Upper lobe of left lung (tissue), 6 donors: ENCODE results near the gene MCU. TPM values are rescaled to one million over a fixed set of nuclear protein-coding genes. Genes with fewer than 3 reads are reported as not detected.

Experiments
- ATAC-seq, 2 donors: fragments of 200-7000 bp; cut with Tn5 transposase; one replicate each; pipeline ENCODE4 v1.9.1; 2022; ENCODE audit warnings: mild to moderate bottlenecking in 2 of 2, moderate library complexity in 2 of 2; ENCODE audit not compliant: low FRiP score in 2 of 2
- DNase-seq, 2 donors: peaks; one replicate each; pipeline ENCODE4 v3.0.0-alpha.2; 2019 to 2020
- H3K27ac ChIP-seq, 4 donors: fragments of 200-600 bp; sonication (generic); one replicate each; pipeline ENCODE4 v1.5.1; 2016 to 2019
- H3K27me3 ChIP-seq, 4 donors: fragments of 200-600 bp; sonication (generic); one replicate each; pipeline ENCODE4 v1.5.1; 2017 to 2019
- H3K36me3 ChIP-seq, 4 donors: fragments of 200-600 bp; sonication (generic); one replicate each; pipeline ENCODE4 v1.5.1; 2016 to 2019
- H3K4me1 ChIP-seq, 4 donors: fragments of 200-600 bp; sonication (generic); one replicate each; pipeline ENCODE4 v1.5.1; 2018 to 2019
- H3K4me3 ChIP-seq, 4 donors: fragments of 200-600 bp; sonication (generic); one replicate each; pipeline ENCODE4 v1.5.1; 2017 to 2019; ENCODE audit warnings: mild to moderate bottlenecking in 2 of 4, moderate library complexity in 1 of 4
- H3K9me3 ChIP-seq, 4 donors: fragments of 200-600 bp; sonication (generic); one replicate each; pipeline ENCODE4 v1.5.1; 2018 to 2019
- EP300 ChIP-seq, 4 donors: sonication (generic); formaldehyde crosslinking; IDR thresholded peaks; one replicate each; pipeline ENCODE4 v1.5.1; 2017; ENCODE audit warnings: antibody characterized with exemption in 4 of 4, control low read depth in 2 of 4
- POLR2A ChIP-seq, 4 donors: fragments of 450-650 bp; IDR thresholded peaks; one replicate each; pipeline ENCODE4 v1.5.1; 2016 to 2017; ENCODE audit warnings: antibody characterized with exemption in 4 of 4, mild to moderate bottlenecking in 2 of 4
- POLR2AphosphoS5 ChIP-seq, 2 donors: sonication (generic); formaldehyde crosslinking; IDR thresholded peaks; one replicate each; pipeline ENCODE4 v1.5.1; 2017; ENCODE audit warnings: antibody characterized with exemption in 2 of 2
- WGBS, 2 donors: methylation state at CpG; one replicate each; pipeline ENCODE4 v1.1.5; 2017 to 2018; 5-methylcytosine and 5-hydroxymethylcytosine counted together
- total RNA-seq, 6 donors: library from RNA; depleted of rRNA in 4 of 6; stranded (reverse); fragments of >200 nt in 4 of 6; gene quantifications; one replicate each; pipeline versions ENCODE4 v1.1.0 to v1.2.1, GENCODE V29; 2016 to 2021
- TF ChIP-seq, protein P1 (sequence below), 6 experiments: fragments of 450-650 bp in 4 of 6; fragments of 200-600 bp in 2 of 6; sonication (generic) in 2 of 6; IDR thresholded peaks; one replicate each; pipeline ENCODE4 v1.5.1; 2016 to 2019; ENCODE audit warnings: antibody characterized with exemption in 6 of 6
- donor health status: DM: no; HTN: no; CAD: no; lungs with moderate emphysema.
- donor health status: DM: no; HTN: yes; CAD: no; lungs with severe emphysema.

The MCU gene
- total RNA-seq, 6 donors from 2014 or later, result 28.2 to 50.5 (median 32.1) TPM

DNA sequence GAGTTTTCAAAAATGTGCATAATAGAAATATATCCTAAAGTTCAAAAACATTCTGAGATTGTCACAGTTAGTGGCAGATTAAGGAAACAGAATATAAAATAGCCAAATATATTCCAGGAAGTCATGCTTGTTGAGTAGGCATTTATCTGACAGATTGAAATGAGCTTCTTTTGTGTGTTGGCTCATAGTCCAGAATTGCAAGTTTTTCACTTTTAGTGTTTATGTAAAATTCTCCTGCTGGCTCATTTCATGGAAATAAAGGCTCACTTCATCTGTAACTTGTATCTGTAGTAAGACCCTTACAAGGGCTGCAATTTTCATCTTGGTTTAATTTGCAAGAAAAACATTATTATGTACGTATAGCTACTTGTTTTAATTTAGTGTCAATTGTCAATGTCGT, 93.5 kb downstream of the MCU start:
- Histone ChIP-seq H3K27ac (no peak overlapping the region), H3K9me3 (no peaks in the 10 kb centered on the region), H3K27me3 (no peaks in the 10 kb centered on the region), H3K4me3 (no peak overlapping the region), H3K4me1 (peaks cover 14 to 29% (median 24%) of the 10 kb centered on the region in 4 donors), H3K36me3 (no peaks in the 10 kb centered on the region)
- no peak for ATAC-seq
- WGBS, 2 donors, result 93 to 95% methylated on average over 2 of the region's 2 CpGs
- no peak for TF ChIP-seq POLR2AphosphoS5 (IDR thresholded peaks at IDR 0.05)
- no peak for TF ChIP-seq POLR2A (IDR thresholded peaks at IDR 0.05)
- TF ChIP-seq, protein P1, sequence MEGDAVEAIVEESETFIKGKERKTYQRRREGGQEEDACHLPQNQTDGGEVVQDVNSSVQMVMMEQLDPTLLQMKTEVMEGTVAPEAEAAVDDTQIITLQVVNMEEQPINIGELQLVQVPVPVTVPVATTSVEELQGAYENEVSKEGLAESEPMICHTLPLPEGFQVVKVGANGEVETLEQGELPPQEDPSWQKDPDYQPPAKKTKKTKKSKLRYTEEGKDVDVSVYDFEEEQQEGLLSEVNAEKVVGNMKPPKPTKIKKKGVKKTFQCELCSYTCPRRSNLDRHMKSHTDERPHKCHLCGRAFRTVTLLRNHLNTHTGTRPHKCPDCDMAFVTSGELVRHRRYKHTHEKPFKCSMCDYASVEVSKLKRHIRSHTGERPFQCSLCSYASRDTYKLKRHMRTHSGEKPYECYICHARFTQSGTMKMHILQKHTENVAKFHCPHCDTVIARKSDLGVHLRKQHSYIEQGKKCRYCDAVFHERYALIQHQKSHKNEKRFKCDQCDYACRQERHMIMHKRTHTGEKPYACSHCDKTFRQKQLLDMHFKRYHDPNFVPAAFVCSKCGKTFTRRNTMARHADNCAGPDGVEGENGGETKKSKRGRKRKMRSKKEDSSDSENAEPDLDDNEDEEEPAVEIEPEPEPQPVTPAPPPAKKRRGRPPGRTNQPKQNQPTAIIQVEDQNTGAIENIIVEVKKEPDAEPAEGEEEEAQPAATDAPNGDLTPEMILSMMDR (IDR thresholded peaks at IDR 0.05), result no peak
- TF ChIP-seq EP300 (IDR thresholded peaks at IDR 0.05), result no peak
- no peak for DNase-seq

DNA sequence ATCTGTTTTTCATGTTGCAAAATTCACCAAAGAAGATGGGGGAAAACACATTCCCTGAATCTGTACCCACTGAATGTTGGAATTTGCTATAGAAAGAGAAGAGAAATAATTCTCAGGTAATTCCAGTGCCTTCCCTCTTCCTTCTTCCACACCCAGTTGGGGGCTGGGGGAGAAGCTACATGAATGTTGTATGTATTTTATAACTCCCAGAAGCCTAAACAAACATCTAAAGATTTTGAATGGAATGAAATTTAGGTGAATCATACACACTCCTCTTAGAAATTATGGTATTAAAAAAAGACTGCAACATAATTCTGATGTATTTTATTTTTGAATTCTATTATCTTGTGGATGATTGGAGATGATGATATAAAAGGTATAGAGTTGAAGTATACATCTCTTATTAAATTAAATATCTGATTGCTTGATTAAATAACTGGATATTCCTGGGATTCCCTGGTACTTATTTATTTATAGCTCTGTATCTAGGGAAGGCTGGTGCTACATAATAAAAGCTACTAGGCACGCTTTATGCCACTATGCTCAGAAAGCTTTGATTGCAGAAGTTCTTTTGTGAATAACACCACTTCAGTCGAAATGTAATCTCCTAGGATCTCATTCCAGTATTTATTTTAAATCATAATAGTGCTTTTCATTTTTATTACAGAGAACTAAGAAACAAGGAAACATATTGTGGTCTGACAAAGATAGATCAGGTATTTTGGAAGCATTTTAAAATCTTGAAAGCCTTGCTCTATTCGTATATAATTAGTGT, 98.5 kb downstream of the MCU start:
- Histone ChIP-seq H3K27ac (no peak overlapping the region), H3K9me3 (no peaks in the 10 kb centered on the region), H3K27me3 (no peaks in the 10 kb centered on the region), H3K36me3 (no peaks in the 10 kb centered on the region), H3K4me1 (peaks cover 0 to 5% (median under 1%) of the 10 kb centered on the region in 4 donors), H3K4me3 (no peak overlapping the region)
- WGBS, 2 donors, result 48 to 50% methylated on average over 3 of the region's 3 CpGs
- DNase-seq (no peak), ATAC-seq (no peak)
- TF ChIP-seq, protein P1 (IDR thresholded peaks at IDR 0.05), result no peak
- TF ChIP-seq POLR2AphosphoS5 (IDR thresholded peaks at IDR 0.05) (no peak), POLR2A (IDR thresholded peaks at IDR 0.05) (no peak), EP300 (IDR thresholded peaks at IDR 0.05) (no peak)

DNA sequence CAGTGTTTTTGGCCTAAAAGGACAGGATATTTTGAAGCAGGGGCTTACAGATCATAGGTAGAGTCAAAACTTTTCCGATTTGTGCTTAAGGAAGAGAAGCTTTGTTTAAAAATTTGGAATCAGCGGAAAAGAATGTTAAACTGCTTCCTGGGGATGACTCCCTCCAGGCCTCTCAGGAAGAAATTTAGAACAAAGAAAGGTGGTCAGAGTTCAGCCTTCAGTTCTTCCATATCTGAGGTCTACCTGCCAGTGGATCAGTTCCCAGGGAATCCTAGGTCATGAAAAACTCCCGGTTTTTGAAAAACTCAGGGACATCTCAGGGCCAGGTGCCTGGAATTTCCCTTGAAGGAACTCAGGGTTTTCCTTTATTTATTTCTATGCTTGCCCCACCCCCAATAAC, 100.3 kb downstream of the MCU start:
- no peak overlapping the region for H3K4me3 ChIP-seq
- H3K27me3 ChIP-seq, result no peaks in the 10 kb centered on the region
- ATAC-seq, result no peak
- DNase-seq, result no peak
- 78 to 85% methylated on average over 3 of the region's 3 CpGs for WGBS, 2 donors
- peaks cover 0 to 4% (median 0%) of the 10 kb centered on the region in 4 donors for H3K4me1 ChIP-seq
- H3K27ac ChIP-seq, result no peak overlapping the region
- no peaks in the 10 kb centered on the region for H3K9me3 ChIP-seq
- no peaks in the 10 kb centered on the region for H3K36me3 ChIP-seq
- TF ChIP-seq POLR2A (IDR thresholded peaks at IDR 0.05), result no peak
- no peak for TF ChIP-seq POLR2AphosphoS5 (IDR thresholded peaks at IDR 0.05)
- TF ChIP-seq, protein P1 (IDR thresholded peaks at IDR 0.05), result no peak
- TF ChIP-seq EP300 (IDR thresholded peaks at IDR 0.05), result no peak

DNA sequence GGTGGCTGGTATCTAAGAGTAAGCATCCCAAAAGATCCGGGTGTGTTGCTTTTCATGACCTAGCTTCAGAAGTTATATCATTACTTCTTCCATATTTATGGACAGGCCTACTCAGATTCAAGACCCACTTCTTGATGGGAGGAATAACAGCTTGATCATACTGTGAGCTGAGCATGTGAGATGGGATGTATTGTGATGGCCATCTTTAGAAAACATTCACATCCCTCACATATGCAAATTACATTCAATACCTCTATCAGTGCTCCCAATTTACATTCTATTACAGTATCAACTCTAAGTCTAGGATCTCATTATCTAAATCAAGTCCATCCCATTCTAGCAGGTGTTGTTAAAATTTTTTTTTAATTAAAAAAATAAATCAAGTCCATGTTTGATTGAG, 101.8 kb downstream of the MCU start:
- 88 to 100% methylated on average over 1 of the region's 1 CpG for WGBS, 2 donors
- Histone ChIP-seq H3K27ac (no peak overlapping the region), H3K4me1 (peaks cover 0 to 4% (median 0%) of the 10 kb centered on the region in 4 donors), H3K27me3 (no peaks in the 10 kb centered on the region), H3K9me3 (no peaks in the 10 kb centered on the region), H3K36me3 (no peaks in the 10 kb centered on the region), H3K4me3 (no peak overlapping the region)
- TF ChIP-seq POLR2AphosphoS5 (IDR thresholded peaks at IDR 0.05), result no peak
- TF ChIP-seq, protein P1 (IDR thresholded peaks at IDR 0.05), result no peak
- DNase-seq, result no peak
- no peak for ATAC-seq

DNA sequence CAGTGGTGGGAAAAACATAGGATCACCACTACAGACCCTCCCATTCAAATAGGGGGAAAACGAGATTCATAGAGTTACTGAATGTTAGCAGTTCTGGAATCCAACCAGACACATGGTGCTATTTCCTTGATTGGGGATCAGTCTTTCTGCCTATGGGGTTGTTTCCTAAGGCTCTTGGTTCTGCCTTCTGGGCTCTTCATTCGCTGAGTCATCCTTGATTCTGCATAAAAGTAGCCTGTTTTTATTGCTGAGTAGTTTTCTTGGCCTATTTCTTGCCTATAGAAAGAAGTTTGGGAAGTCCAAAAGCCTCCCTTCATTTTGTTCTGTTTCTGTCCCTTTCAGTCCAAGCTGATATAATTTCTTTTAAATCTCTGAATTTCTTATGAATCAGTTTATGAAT, 102.3 kb downstream of the MCU start:
- ATAC-seq (no peak), DNase-seq (no peak)
- Histone ChIP-seq H3K27me3 (no peaks in the 10 kb centered on the region), H3K36me3 (no peaks in the 10 kb centered on the region), H3K27ac (no peak overlapping the region), H3K9me3 (no peaks in the 10 kb centered on the region), H3K4me1 (peaks cover 0 to 4% (median 0%) of the 10 kb centered on the region in 4 donors), H3K4me3 (no peak overlapping the region)
- 82 to 100% methylated on average over 2 of the region's 2 CpGs for WGBS, 2 donors
- TF ChIP-seq, protein P1 (IDR thresholded peaks at IDR 0.05), result no peak
- TF ChIP-seq POLR2AphosphoS5 (IDR thresholded peaks at IDR 0.05), result no peak
- no peak for TF ChIP-seq EP300 (IDR thresholded peaks at IDR 0.05)
- TF ChIP-seq POLR2A (IDR thresholded peaks at IDR 0.05), result no peak
